ENCODE measurements around the gene PAPPA2. TPM values are rescaled to one million over a fixed set of nuclear protein-coding genes. Genes with fewer than 3 reads are reported as not detected.

The PAPPA2 gene
- total and polyA plus RNA-seq, 10 of the 15 experiments (the other 5 are each of a cell fraction or from before 2014, with no cell fraction given), result under 0.01 to 0.06 (median 0.03) TPM; not detected in 7

GRCh38 chr1:176790786-176791185 is 327.8 kb downstream of the PAPPA2 start (continued):
- TF ChIP-seq CTCF (IDR thresholded peaks at IDR 0.05 in 2 of 3, conservative IDR thresholded peaks at IDR 0.05 in 1 of 3; ENCODE audit: control insufficient read depth in 2 of 3, extremely low read depth in 1 of 3, insufficient read depth in 1 of 3, low read depth in 3 of 3, low read length in 3 of 3), result no peak
- TF ChIP-seq LARP7 (IDR thresholded peaks at IDR 0.05), result no peak
- no peak for TF ChIP-seq CBFB (IDR thresholded peaks at IDR 0.05; ENCODE audit: low read depth)
- TF ChIP-seq ZNF384 (IDR thresholded peaks at IDR 0.05; ENCODE audit: borderline replicate concordance, low read depth, low read length), result no peak
- TF ChIP-seq SMAD1 (IDR thresholded peaks at IDR 0.05; ENCODE audit: low read depth, partially characterized antibody), result no peak
- no peak for TF ChIP-seq ZSCAN29 (IDR thresholded peaks at IDR 0.05)

GRCh38 chr1:176791906-176792305 is 328.9 kb downstream of the PAPPA2 start:
- WGBS (ENCODE audit: insufficient coverage, insufficient replicate concordance, low lambda C conversion rate, missing lambda C conversion rate), result 10% methylated on average over 3 of the region's 3 CpGs
- H3K27me3 ChIP-seq (replicated peaks in 1 of 2; ENCODE audit: control insufficient read depth in 2 of 2, insufficient read depth in 2 of 2, low read length in 1 of 2), result no peaks in the 10 kb centered on the region
- in situ Hi-C loops (cut with MboI), result no loop called here
- H3K9me3 ChIP-seq (replicated peaks; ENCODE audit: control insufficient read depth, insufficient read depth, low read length), result no peaks in the 10 kb centered on the region
- H3K9ac ChIP-seq (ENCODE audit: control insufficient read depth, insufficient read depth, low read length), result no peak overlapping the region
- H3K27ac ChIP-seq (ENCODE audit: control insufficient read depth, insufficient read depth), result no peak overlapping the region
- no peaks in the 10 kb centered on the region for H3K79me2 ChIP-seq (ENCODE audit: control insufficient read depth, insufficient read depth, low read length)
- ChIA-PET RAD21 (ENCODE audit: unreplicated experiment) (no interaction called here), CTCF (no interaction called here), SMC1A (ENCODE audit: uncharacterized antibody, unreplicated experiment) (no interaction called here), POLR2A (no interaction called here)
- no peak overlapping the region for H3K4me3 ChIP-seq
- H2AFZ ChIP-seq (ENCODE audit: control insufficient read depth, low read depth, low read length), result no peak overlapping the region
- H4K20me1 ChIP-seq (ENCODE audit: control insufficient read depth, insufficient read depth), result no peaks in the 10 kb centered on the region
- DNase-seq (ENCODE audit: low read depth, low spot score) (no peak), ATAC-seq (no peak), FAIRE-seq (no peak)
- no peaks in the 10 kb centered on the region for H3K4me1 ChIP-seq (ENCODE audit: control insufficient read depth, insufficient read depth, low read length)
- BruUV-seq (replicated peaks), result no TSS peak
- no peaks in the 10 kb centered on the region for H3K36me3 ChIP-seq (ENCODE audit: control insufficient read depth in 2 of 2, insufficient read depth in 2 of 2, low read length in 1 of 2)
- TF ChIP-seq SREBF1 (IDR thresholded peaks at IDR 0.05; ENCODE audit: low read length) (no peak), JUNB (IDR thresholded peaks at IDR 0.05) (no peak), IRF4 (IDR thresholded peaks at IDR 0.05; ENCODE audit: low read depth, low read length) (no peak)
- intact Hi-C loops (cut with micrococcal nuclease; ENCODE audit: unreplicated experiment), result no loop called here
- H3K4me2 ChIP-seq (ENCODE audit: control insufficient read depth, insufficient read depth), result no peak overlapping the region
